MM.1S (cell line): ENCODE results near the gene KRTAP10-5.

Source experiments
- CTCF ChIP-seq: fragments of 300-600 bp; sonication (generic); IDR thresholded peaks from 2 replicates; pipeline ENCODE4 v1.5.1; 2016; ENCODE audit warnings: antibody characterized with exemption, low read length, mixed read lengths
- EZH2 ChIP-seq: fragments of 300-600 bp; sonication (generic); optimal IDR thresholded peaks from 2 replicates; pipeline ENCODE3; 2017; ENCODE audit warnings: low read depth, mild to moderate bottlenecking, antibody characterized with exemption, low read length, mixed read lengths

- TF ChIP-seq CTCF (no peak), EZH2 (no peak)
Measured at GRCh38 chr21:44612669-44613229, 32.3 kb upstream of the KRTAP10-5 start.
